SK-N-MC (cell line): ENCODE measurements around the gene NANOS3.

ENCODE experiments used
- EZH2 ChIP-seq: fragments of 200-600 bp; sonication (generic); IDR thresholded peaks from one replicate; pipeline ENCODE4 v1.6.1; 2017; ENCODE audit warnings: antibody characterized with exemption
- FOXP2 ChIP-seq: optimal IDR thresholded peaks from 2 replicates; pipeline ENCODE3; 2011; ENCODE audit warnings: mild to moderate bottlenecking, moderate library complexity; ENCODE audit not compliant: insufficient read depth; ENCODE audit errors: extremely low read length, control extremely low read depth
- POLR2AphosphoS5 ChIP-seq: IDR thresholded peaks from 2 replicates; pipeline ENCODE4 v1.6.1; 2012; ENCODE audit warnings: mild to moderate bottlenecking, low read depth, low read length, borderline replicate concordance

DNA sequence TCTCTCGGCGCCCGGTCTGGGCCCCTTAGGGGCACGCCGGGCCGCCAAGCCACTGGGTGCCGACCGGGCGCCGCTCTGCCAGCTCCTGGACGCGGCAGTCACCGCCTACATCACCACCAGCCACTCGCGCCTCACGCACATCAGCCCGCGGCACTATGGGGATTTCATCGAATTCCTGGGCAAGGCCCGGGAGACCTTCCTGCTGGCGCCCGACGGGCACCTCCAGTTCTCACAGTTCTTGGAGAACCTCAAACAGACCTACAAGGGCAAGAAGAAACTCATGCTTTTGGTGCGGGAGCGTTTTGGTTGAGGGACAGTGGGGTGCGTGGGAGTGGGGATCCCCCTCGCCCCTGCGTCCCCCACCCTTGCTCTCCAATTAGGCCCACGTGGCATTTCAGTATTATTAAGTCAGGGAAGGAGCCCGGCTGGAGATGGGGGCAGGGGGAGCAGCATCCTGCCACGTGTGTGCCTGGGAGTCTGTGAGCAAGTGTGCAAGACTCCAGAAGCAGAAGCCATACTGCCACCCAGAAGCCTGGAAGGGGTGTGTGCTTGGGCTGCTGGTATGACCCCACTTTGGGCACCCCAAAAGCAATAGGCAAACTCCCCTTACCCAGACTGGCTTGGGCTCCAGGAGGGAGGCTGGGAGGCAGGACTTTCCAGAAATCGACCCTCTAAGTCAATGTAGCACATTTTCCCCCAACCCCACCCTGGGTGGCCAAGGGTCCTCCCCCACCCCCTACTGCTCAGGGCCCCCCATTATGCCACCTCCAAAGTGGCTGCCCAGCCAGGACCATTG is 46.0 kb upstream of the NANOS3 start:
- TF ChIP-seq POLR2AphosphoS5 = no peak; the same call in 1 of the 2 replicates
- TF ChIP-seq EZH2 = no peak
- TF ChIP-seq FOXP2 = no peak
